ENCODE data around the gene DNMT1. TPM values are rescaled to one million over a fixed set of nuclear protein-coding genes. Genes with fewer than 3 reads are reported as not detected.

The DNMT1 gene
- total RNA-seq = 57.3 and 126 TPM in 2 replicates

GRCh38 chr19:10194500-10195198 is at the start of gene DNMT1:
Gene DNMT1 (minus strand): TSS chr19:10194953. CDS start chr19:10194899, 54 bp downstream.

GRCh38 chr19:10230861-10231611 is 36.3 kb upstream of the DNMT1 start, which contains the start of gene S1PR2:
Gene S1PR2 (minus strand): TSS chr19:10231331. CDS start chr19:10224905, 6,426 bp downstream.

GRCh38 chr19:10111405-10111811 is 83.3 kb downstream of the DNMT1 start, which contains the start of gene P2RY11:
Gene P2RY11 (plus strand): TSS chr19:10111693. CDS start chr19:10111722, 29 bp downstream.

GRCh38 chr19:10106100-10106936 is 88.4 kb downstream of the DNMT1 start, which contains the start of gene PPAN:
Gene PPAN (plus strand): TSS chr19:10106362. CDS start chr19:10106395, 33 bp downstream.

GRCh38 chr19:10085641-10086590 is 108.8 kb downstream of the DNMT1 start, which contains the start of gene SHFL:
Gene SHFL (plus strand): TSS chr19:10086317. CDS start chr19:10086428, 111 bp downstream.

Other genes with a start within 250 kb of the DNMT1 start
- gene COL5A3, start 184.4 kb downstream of the DNMT1 start, total RNA-seq = 0.62 and 4.9 TPM in 2 replicates
- gene RDH8, start 181.5 kb downstream of the DNMT1 start, total RNA-seq = not detected in 2 replicates
- gene SHFL, start 108.6 kb downstream of the DNMT1 start, total RNA-seq = 8.9 and 13.9 TPM in 2 replicates
- gene ANGPTL6, start 92.3 kb downstream of the DNMT1 start, total RNA-seq = not detected in 2 replicates
- gene PPAN, start 88.6 kb downstream of the DNMT1 start, total RNA-seq = 36.6 and 66.4 TPM in 2 replicates
- gene P2RY11, start 83.3 kb downstream of the DNMT1 start, total RNA-seq = 2.7 and 5.5 TPM in 2 replicates
- 233 and 298 TPM in 2 replicates for gene EIF3G, start 75.1 kb downstream of the DNMT1 start, total RNA-seq
- gene S1PR2, start 36.4 kb upstream of the DNMT1 start, total RNA-seq = 4.3 and 6.2 TPM in 2 replicates
- gene MRPL4, start 57.3 kb upstream of the DNMT1 start, total RNA-seq = 103 and 166 TPM in 2 replicates
- gene ICAM1, start 76.2 kb upstream of the DNMT1 start, total RNA-seq = 7.3 and 17.3 TPM in 2 replicates
- 0.08 and 0.15 TPM in 2 replicates for gene ICAM4, start 92.0 kb upstream of the DNMT1 start, total RNA-seq
- gene ICAM5, start 95.0 kb upstream of the DNMT1 start, total RNA-seq = 1.0 and 8.8 TPM in 2 replicates
- gene ZGLP1, start 114.9 kb upstream of the DNMT1 start, total RNA-seq = 1.5 and 1.6 TPM in 2 replicates
- 21.6 and 34.8 TPM in 2 replicates for gene FDX2, start 121.1 kb upstream of the DNMT1 start, total RNA-seq
- 17.8 and 20.3 TPM in 2 replicates for gene RAVER1, start 138.6 kb upstream of the DNMT1 start, total RNA-seq
- gene ICAM3, start 144.7 kb upstream of the DNMT1 start, total RNA-seq = 1.6 and 5.7 TPM in 2 replicates
- gene TYK2, start 185.6 kb upstream of the DNMT1 start, total RNA-seq = 63.7 and 74.0 TPM in 2 replicates
- gene CDC37, start 208.6 kb upstream of the DNMT1 start, total RNA-seq = 172 and 200 TPM in 2 replicates
- gene PDE4A, start 225.6 kb upstream of the DNMT1 start, total RNA-seq = 0.15 and 1.3 TPM in 2 replicates